ENCODE results near the gene AOPEP. TPM values are rescaled to one million over a fixed set of nuclear protein-coding genes. Genes with fewer than 3 reads are reported as not detected.

AOPEP gene
- total and polyA plus RNA-seq, 9 of the 15 experiments (the other 6 are each of a cell fraction or from before 2014, with no cell fraction given) = 4.5 to 19.3 (median 13.5) TPM

GRCh38 chr9:95040106-95040505 is 313.6 kb downstream of the AOPEP start:
- peaks cover 3% of the 10 kb centered on the region for H3K9me1 ChIP-seq (ENCODE audit: control insufficient read depth, insufficient read depth, low read length)
- ChIA-PET CTCF (ENCODE audit: low intra/inter-chr PET ratio) (no interaction called here), POLR2A (interaction anchor here (1.0 kb wide), 1 partner anchor 15 kb away, joined by 4 read pairs; no protein-coding TSS in a partner anchor)
- H3K27me3 ChIP-seq (ENCODE audit: control insufficient read depth in 2 of 2, insufficient read depth in 2 of 2, low read length in 2 of 2) = no peaks in the 10 kb centered on the region
- H3K4me1 ChIP-seq (replicated peaks in 1 of 2; ENCODE audit: control insufficient read depth in 2 of 2, insufficient read depth in 2 of 2, low read length in 2 of 2) = peaks cover 0 to 3% of the 10 kb centered on the region in 2 experiments; a peak in 2 of 5 replicates
- 59% methylated on average over 5 of the region's 5 CpGs for WGBS (ENCODE audit: insufficient coverage, low coverage, missing lambda C conversion rate)
- in situ Hi-C loops (cut with MboI) = no loop called here
- no TSS peak for BruUV-seq (replicated peaks)
- no peak overlapping the region for H2AFZ ChIP-seq (ENCODE audit: low read depth, low read length)
- no peak overlapping the region for H3K9ac ChIP-seq (ENCODE audit: insufficient read depth in 1 of 2, low read depth in 2 of 2, low read length in 2 of 2)
- H3K4me2 ChIP-seq (ENCODE audit: insufficient read depth, low read length) = no peak overlapping the region
- DNase-seq (ENCODE audit: extremely low read depth in 1 of 4, low spot score in 3 of 4) (no peak), FAIRE-seq (no peak), ATAC-seq (no peak)
- H4K20me1 ChIP-seq (replicated peaks; ENCODE audit: control insufficient read depth, insufficient read depth, low read length) = no peaks in the 10 kb centered on the region; the same call in 1 of the 2 replicates
- no peak overlapping the region for H3K4me3 ChIP-seq
- intact Hi-C loops (cut with micrococcal nuclease) = no loop called here
- no peaks in the 10 kb centered on the region for H3K79me2 ChIP-seq (ENCODE audit: control insufficient read depth, insufficient read depth, low read length)
- no peak overlapping the region for H3K27ac ChIP-seq (ENCODE audit: extremely low read depth, low read depth, low read length)
- H3K9me3 ChIP-seq (replicated peaks; ENCODE audit: control insufficient read depth, insufficient read depth, low read depth, low read length) = no peaks in the 10 kb centered on the region
- H3K36me3 ChIP-seq (ENCODE audit: control insufficient read depth, insufficient read depth, low read length) = 0 out of 3 replicates have a peak, but pooled peaks cover 2% of the 10 kb centered on the region
- no peak for TF ChIP-seq RNF219 (CRISPR knock-in tag; IDR thresholded peaks at IDR 0.05)
- TF ChIP-seq E2F6 (IDR thresholded peaks at IDR 0.05; ENCODE audit: borderline replicate concordance in 1 of 2, extremely low read depth in 1 of 2, insufficient read depth in 1 of 2, insufficient read length in 1 of 2, low read depth in 1 of 2, low read length in 1 of 2, poor library complexity in 1 of 2, severe bottlenecking in 1 of 2) = no peak
- no peak for TF ChIP-seq ARID3A (IDR thresholded peaks at IDR 0.05; ENCODE audit: borderline replicate concordance, low read depth, low read length)
- TF ChIP-seq ZNF280B (CRISPR knock-in tag; IDR thresholded peaks at IDR 0.05) = no peak
- TF ChIP-seq PRPF4 (IDR thresholded peaks at IDR 0.05; ENCODE audit: insufficient read depth, low read depth, low read length, poor library complexity, severe bottlenecking) = no peak
- no peak for TF ChIP-seq SREBF2 (CRISPR knock-in tag; IDR thresholded peaks at IDR 0.05)
- TF ChIP-seq ARHGAP35 (IDR thresholded peaks at IDR 0.05; ENCODE audit: partially characterized antibody) = no peak
- TF ChIP-seq BDP1 (IDR thresholded peaks at IDR 0.05; ENCODE audit: insufficient read depth, insufficient read length) = no peak
- TF ChIP-seq HMG20B (CRISPR knock-in tag; IDR thresholded peaks at IDR 0.05) = no peak
- TF ChIP-seq ZBTB12 (CRISPR knock-in tag; IDR thresholded peaks at IDR 0.05) = no peak
- TF ChIP-seq ZNF644 (tag; IDR thresholded peaks at IDR 0.05; ENCODE audit: low read depth) = no peak

Measured in K562 (cell line).